ENCODE data around the gene MRPL10. TPM values are rescaled to one million over a fixed set of nuclear protein-coding genes. Genes with fewer than 3 reads are reported as not detected.
A peak's percentile ranks its signal among the peaks of the same experiment; 100 is the strongest.

The MRPL10 gene
- total and polyA plus RNA-seq, 2 of the 8 experiments (the other 6 are each of a cell fraction or from before 2014, with no cell fraction given), result 85.3 to 214 TPM

GRCh38 chr17:47872019-47872650 lies 40.8 kb upstream of the MRPL10 start:
- Histone ChIP-seq H2BK15ac (ENCODE audit: low read length) (no peak overlapping the region), H2AK5ac (ENCODE audit: low read depth, low read length) (0 out of 2 replicates have a peak overlapping the region, but pooled peaks have one; percentile 39), H4K91ac (replicated peaks; ENCODE audit: insufficient read length, low read length) (no peak overlapping the region), H3K56ac (replicated peaks; ENCODE audit: insufficient read length, low read depth, low read length) (no peak overlapping the region), H3K79me2 (ENCODE audit: control insufficient read depth in 1 of 2, insufficient read depth in 2 of 2, low read length in 2 of 2) (no peaks in the 10 kb centered on the region), H3K79me1 (ENCODE audit: low read depth, low read length) (no peaks in the 10 kb centered on the region), H4K20me1 (replicated peaks in 1 of 2; ENCODE audit: control insufficient read depth in 1 of 2, insufficient read depth in 2 of 2, low read length in 2 of 2) (no peaks in the 10 kb centered on the region), H2BK120ac (replicated peaks; ENCODE audit: low read depth, low read length) (no peak overlapping the region), H3K23me2 (ENCODE audit: low read depth, low read length) (peaks cover 4% of the 10 kb centered on the region; the same call in 1 of the 2 replicates), H3K27me3 (replicated peaks in 1 of 4; ENCODE audit: control insufficient read depth in 3 of 4, extremely low read depth in 1 of 4, insufficient read depth in 3 of 4, low read length in 3 of 4) (peaks cover 3 to 25% (median 17%) of the 10 kb centered on the region in 4 experiments; a peak in 5 of 7 replicates), H3K36me3 (ENCODE audit: control insufficient read depth in 2 of 4, insufficient read depth in 4 of 4, low read length in 3 of 4) (no peaks in the 10 kb centered on the region), H2BK20ac (ENCODE audit: low read length) (no peak overlapping the region), H2AFZ (ENCODE audit: low read length) (peak overlapping the region; percentile 36; the same call in 1 of the 2 replicates), H2BK5ac (ENCODE audit: low read depth, low read length) (no peak overlapping the region), H3K14ac (ENCODE audit: insufficient read length) (no peak overlapping the region), H4K8ac (ENCODE audit: extremely low read depth, insufficient read depth, low read length) (no peak overlapping the region; the same call in 1 of the 2 replicates), H3K23ac (ENCODE audit: insufficient read length) (no peak overlapping the region), H3K9me3 (ENCODE audit: insufficient read depth in 2 of 2, low read depth in 1 of 2, low read length in 1 of 2) (no peaks in the 10 kb centered on the region), H3K9ac (replicated peaks in 1 of 4; ENCODE audit: extremely low read depth in 1 of 4, low read depth in 3 of 4, low read length in 3 of 4) (no peak overlapping the region), H3K4ac (replicated peaks; ENCODE audit: insufficient read length, low read depth, low read length) (no peak overlapping the region), H3K4me1 (replicated peaks in 1 of 4; ENCODE audit: control insufficient read depth in 3 of 4, insufficient read depth in 4 of 4, low read length in 3 of 4) (peaks cover 21 to 44% (median 27%) of the 10 kb centered on the region in 4 experiments), H3K4me3 (ENCODE audit: extremely low read depth in 1 of 4, insufficient read depth in 2 of 4, low read depth in 3 of 4, low read length in 4 of 4) (peak overlapping the region; percentile 34 to 57 (median 47)), H3K4me2 (ENCODE audit: insufficient read depth in 1 of 2, low read depth in 2 of 2, low read length in 2 of 2) (peak overlapping the region; percentile 88 to 90), H3K27ac (ENCODE audit: low read depth, low read length) (no peak overlapping the region), H4K5ac (ENCODE audit: insufficient read length, low read depth, low read length) (no peak overlapping the region), H2BK12ac (ENCODE audit: low read depth, low read length) (0 out of 2 replicates have a peak overlapping the region, but pooled peaks have one; percentile 27), H3K18ac (ENCODE audit: extremely low read depth, low read length) (peak overlapping the region; percentile 71; the same call in 1 of the 2 replicates)
- CTCF ChIA-PET (ENCODE audit: partially characterized antibody), result interaction anchor here (0.7 to 10.7 kb wide), 8 partner anchors 12 to 75 kb away, joined by 3 to 257 read pairs (median 5); partner anchors contain the start of genes SCRN2, SP2 and SP6
- DNase-seq (ENCODE audit: low read depth in 1 of 2, low spot score in 2 of 2) (no peak), FAIRE-seq (no peak)
- POLR2A ChIA-PET (ENCODE audit: partially characterized antibody), result interaction anchor here (0.7 to 3.6 kb wide), 12 partner anchors 10 to 275 kb away, joined by 3 to 17 read pairs (median 6); partner anchors contain the start of genes SP2 and SP6
- 14% methylated on average over 21 of the region's 29 CpGs; no CpG with 5 or more reads in 1 of the 2 experiments for WGBS, 2 experiments (ENCODE audit: extremely low coverage in 1 of 2, insufficient coverage in 1 of 2, insufficient read length in 1 of 2, insufficient replicate concordance in 2 of 2, low coverage in 1 of 2, low lambda C conversion rate in 2 of 2, missing lambda C conversion rate in 1 of 2)
- peak; percentile 1 for TF ChIP-seq EZH2 (IDR thresholded peaks at IDR 0.05; ENCODE audit: low read depth, low read length, severe bottlenecking)
- peak; percentile 30; the same call in 1 of the 2 replicates for TF ChIP-seq SUZ12 (IDR thresholded peaks at IDR 0.05; ENCODE audit: low read length)
- TF ChIP-seq TBP (IDR thresholded peaks at IDR 0.05; ENCODE audit: low read depth, low read length), result peak; percentile 20; the same call in 1 of the 2 replicates
- no peak for TF ChIP-seq CTBP2 (IDR thresholded peaks at IDR 0.05; ENCODE audit: borderline replicate concordance, insufficient read depth, insufficient read length, low read length)
- no peak for TF ChIP-seq CTCF (IDR thresholded peaks at IDR 0.05; ENCODE audit: control extremely low read depth in 1 of 3, insufficient read depth in 1 of 3, low read depth in 1 of 3, low read length in 3 of 3)
- TF ChIP-seq CEBPB (IDR thresholded peaks at IDR 0.05; ENCODE audit: low read depth, low read length), result peak; percentile 86
- peak; percentile 36 for TF ChIP-seq ASH2L (IDR thresholded peaks at IDR 0.05; ENCODE audit: low read length)
- TF ChIP-seq HDAC2 (IDR thresholded peaks at IDR 0.05; ENCODE audit: borderline replicate concordance in 1 of 2, low read depth in 2 of 2, low read length in 2 of 2), result no peak

All from H1 (cell line).